HG02571 (cell line): ENCODE results near the gene ZNF532.
"Not testable (repeated sequence)": the region's sequence is repeated elsewhere in the genome, so short reads cannot be mapped to it uniquely, and the experiment has no call there.

Experiments used
- ATAC-seq: cut with Tn5 transposase; IDR thresholded peaks from one replicate; pipeline ENCODE4 v1.9.1; 2021; ENCODE audit warnings: mild to moderate bottlenecking, moderate library complexity; ENCODE audit not compliant: unreplicated experiment

Gene ZNF532

GRCh38 chr18:58847383-58848071 lies 17.1 kb upstream of the ZNF532 start:
- ATAC-seq = no peak

GRCh38 chr18:58848685-58849084 lies 16.0 kb upstream of the ZNF532 start:
- no peak for ATAC-seq

DNA sequence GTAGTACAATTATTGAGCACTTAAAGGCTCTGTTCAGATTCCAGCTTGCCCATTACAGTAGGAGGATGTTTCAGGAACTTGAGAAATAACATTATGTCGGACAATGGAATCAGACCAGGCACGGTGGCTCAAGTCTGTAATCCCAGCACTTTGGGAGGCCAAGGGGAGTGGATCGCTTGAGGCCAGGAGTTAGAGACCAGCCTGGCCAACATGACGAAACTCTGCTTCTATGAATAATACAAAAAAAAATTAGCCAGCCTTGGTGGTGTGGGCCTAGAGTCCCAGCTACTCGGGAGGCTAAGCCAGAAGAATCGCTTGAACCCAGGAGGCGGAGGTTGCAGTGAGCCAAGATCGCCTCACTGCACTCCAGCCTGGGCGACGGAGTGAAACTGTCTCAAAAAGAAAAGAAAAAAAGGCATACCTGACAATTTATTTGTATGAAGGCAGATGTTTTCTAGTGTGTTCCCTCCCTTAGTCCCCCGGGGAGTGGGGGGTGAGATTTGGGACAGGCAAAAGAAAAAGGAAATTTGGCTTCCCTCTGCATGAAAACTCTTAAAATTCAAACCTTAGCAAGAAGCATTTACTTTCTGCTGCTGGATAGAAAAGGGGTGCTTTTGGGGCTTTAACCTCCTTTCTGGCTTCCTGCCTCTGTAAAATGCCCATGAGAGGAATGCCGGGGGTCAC lies 13.7 kb upstream of the ZNF532 start:
- ATAC-seq = no peak

DNA sequence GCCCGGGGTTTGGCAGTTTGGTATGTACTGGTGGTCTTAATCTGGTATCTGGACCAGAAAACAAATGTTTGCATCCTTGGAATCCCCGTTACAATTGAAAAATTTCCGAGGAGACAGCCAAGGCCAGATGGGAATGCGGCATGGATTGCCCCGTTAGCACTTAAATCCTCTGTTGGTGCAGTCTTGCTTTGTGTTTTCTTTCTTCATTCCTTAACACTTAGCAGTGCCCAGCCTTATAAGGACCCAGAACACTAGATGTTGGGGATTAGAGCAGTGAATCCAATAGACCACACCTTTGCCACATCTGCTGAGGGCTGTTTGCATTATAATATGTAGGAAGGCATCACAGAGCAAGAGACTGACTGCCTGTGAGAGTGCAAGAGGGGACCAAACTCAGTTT lies 12.8 kb upstream of the ZNF532 start:
- ATAC-seq = no peak

GRCh38 chr18:58852629-58853028 lies 12.0 kb upstream of the ZNF532 start:
- no peak for ATAC-seq

- no peak for ATAC-seq
Measured at GRCh38 chr18:58853561-58853960, 11.1 kb upstream of the ZNF532 start.

DNA sequence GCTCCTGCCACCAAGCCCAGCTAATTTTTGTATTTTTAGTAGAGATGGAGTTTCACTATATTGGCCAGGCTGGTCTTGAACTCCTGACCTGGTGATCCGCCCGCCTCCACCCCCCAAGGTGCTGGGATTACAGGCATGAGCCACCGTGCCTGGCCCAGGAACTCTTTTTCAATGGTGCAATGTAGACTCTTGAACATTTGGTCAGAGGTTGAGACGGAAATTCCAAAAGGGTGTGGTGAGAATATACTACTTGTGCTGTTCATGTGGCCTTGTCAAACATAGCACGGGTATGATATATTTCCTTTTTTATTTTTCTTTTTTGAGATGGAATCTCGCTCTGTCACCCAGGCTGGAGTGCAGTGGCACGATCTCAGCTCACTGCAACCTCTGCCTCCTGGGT lies 9.2 kb upstream of the ZNF532 start:
- ATAC-seq = not testable (repeated sequence)

GRCh38 chr18:58856881-58857280 lies 7.8 kb upstream of the ZNF532 start:
- ATAC-seq = no peak

- ATAC-seq = no peak
Measured at GRCh38 chr18:58858591-58859468, 5.8 kb upstream of the ZNF532 start.

- ATAC-seq = no peak
Measured at GRCh38 chr18:58859907-58860306, 4.8 kb upstream of the ZNF532 start.

DNA sequence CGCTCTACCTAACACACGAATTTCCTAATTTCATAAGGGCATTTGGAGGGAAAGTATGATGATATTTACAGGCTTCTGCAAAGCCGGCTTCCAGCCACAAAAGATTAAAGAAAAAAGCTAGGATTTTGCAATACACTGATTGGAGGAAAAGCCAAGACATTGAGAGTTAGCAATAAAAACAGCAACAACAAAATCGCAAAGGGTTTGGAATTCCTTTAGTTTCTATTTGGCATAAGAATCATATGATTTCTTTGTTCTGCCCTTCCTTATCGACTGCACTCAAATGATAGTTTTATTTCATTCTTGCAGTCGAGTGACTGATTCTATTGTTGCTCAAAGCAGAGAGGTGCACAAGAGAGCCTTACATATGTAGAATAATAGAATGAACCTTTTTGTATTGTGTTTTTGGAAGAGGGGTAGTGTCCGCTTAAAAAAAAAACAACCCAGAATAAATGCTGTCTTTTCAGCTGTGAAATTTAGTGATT lies 3.9 kb upstream of the ZNF532 start:
- no peak for ATAC-seq

GRCh38 chr18:58861353-58861752 lies 3.3 kb upstream of the ZNF532 start:
- no peak for ATAC-seq

- ATAC-seq = no peak
Measured at GRCh38 chr18:58861861-58862301, 2.8 kb upstream of the ZNF532 start.

DNA sequence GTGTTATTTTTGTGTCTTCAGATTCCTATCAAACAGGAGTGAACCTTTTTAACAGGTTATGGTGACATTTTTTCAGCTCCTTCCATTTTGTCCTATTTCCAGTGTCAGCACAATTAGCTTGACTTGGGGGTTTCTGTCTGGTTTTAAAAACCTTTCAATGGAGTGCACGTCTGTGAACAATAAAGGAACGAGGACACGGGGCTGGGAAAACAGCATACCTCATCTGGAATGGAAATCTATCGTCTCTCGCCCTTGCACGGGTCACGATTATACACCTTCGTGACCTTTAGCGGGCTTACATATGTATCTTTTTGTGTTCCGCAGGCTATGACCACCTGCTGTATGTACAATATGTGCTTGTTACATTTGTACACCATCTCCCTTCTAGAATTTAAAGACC lies 2.3 kb upstream of the ZNF532 start:
- ATAC-seq = no peak

DNA sequence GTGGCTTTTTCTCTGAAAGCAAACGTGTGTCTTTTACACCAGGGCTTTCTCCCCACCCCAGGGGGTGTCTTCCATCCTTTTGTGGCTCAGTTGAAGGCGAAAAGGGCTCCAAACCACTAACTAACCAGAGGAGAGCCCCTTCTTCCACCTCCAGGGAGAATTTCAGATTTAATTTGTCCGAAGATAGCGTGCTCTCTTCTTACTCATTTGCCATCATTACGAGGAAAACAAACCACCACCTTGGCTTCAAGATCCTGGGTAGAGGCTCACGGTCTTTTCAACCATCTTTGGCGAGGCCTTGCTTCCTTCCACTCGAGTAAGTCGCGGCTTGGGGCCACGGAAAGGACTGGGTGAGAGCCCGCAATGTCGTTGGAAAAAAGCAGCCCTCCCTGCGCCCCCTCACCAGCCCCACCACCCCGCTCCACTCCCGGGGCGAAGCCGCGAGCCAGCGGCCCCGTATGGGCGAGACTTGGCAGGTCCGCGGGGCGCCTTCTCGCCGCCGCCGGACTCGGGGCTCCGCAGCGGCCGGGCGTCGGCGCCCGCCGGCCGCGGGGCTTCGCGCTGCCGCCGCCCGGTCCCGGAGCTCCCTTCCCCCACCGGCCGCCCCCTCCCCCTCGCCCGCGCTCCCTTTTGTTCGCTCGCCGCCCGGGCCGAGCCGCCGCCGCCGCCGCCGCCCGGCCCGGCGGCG lies 1.7 kb upstream of the ZNF532 start:
- ATAC-seq = no peak

- ATAC-seq = no peak
Measured at GRCh38 chr18:58863539-58864145, 1.0 kb upstream of the ZNF532 start.

- no peak for ATAC-seq
Measured at GRCh38 chr18:58865033-58865590, 435 bp downstream of the ZNF532 start.

DNA sequence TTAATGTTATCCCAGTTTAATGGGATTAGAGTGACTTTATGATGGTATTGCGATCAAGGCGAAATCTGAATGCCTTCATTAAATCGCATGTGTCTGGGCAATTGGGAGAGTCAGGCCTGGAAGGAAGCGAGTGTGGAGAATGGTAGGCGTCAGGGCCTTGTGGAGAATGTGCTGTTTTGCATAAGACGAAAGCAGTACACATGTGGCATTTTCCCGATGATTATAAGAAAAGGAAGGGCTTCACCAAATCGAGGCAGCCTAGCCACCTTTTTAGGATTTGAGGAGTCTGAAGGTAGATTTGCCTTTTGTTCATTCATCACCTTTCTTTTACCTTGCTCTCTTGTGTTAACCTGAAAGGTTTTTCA lies 1.0 kb downstream of the ZNF532 start:
- no peak for ATAC-seq

DNA sequence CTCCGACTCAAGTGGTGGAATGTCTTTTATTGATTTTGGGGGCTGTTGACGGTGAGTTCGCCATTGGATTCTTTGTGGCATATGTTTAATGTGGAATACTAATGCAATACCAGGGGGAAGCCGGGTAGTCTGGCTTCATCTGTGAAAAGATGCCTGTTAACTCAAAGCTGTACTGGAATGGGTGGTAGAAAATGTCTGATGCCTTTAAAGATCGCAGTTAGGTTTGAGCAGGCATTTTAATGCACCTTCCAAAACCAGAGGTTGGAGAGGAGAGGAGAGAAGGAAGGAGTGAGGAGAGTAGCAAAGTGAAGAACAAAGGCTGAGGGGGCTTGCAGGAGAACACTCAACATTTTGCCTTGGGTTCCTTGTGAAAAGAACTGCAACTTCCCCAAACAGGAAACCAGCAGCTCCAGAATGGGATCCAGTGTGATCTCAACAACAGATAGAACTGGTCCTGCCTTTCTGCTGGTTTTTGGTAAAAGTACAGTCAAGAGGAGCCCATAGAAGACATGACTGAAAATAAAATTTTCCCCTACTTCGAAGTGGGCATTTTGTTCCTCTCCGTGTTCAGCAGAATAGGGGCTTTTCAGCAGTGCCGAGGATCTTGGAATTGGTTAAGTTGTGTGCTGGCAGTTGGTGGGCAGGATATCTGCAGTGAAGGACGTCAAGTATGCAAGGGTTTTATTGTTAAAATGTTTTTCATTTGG lies 1.5 kb downstream of the ZNF532 start:
- no peak for ATAC-seq

DNA sequence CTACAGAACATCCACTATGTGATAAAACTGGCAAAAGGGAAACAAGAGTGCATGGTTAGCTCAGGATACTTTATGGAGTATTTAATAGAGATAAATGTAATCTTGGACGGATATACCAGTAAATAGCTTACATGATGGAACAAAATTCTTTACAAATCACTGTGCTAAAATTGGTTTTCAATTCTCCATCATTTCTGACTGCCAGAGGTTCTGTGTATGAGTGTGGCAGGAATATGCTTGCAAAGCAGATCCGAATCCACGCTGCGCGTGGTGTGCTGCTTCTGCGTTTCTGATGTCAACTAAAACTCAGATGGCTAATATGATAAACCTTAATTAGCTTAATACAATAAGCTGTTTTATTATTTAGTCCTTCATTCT lies 2.1 kb downstream of the ZNF532 start:
- ATAC-seq = no peak
